Activated naive CD4-positive, alpha-beta T cell treated with anti-CD3 and anti-CD28 coated beads, Interleukin-2, amount 50 U/mL, for 72 hours (primary cell): ENCODE results near the gene FHIP1A. TPM values are rescaled to one million over a fixed set of nuclear protein-coding genes. Genes with fewer than 3 reads are reported as not detected.

Source experiments
- ATAC-seq, 2 donors: fragments of 150-1000 bp; cut with Tn5 transposase; 2 replicates each; pipeline ENCODE4 v1.10.0; 2021; ENCODE audit warnings: mild to moderate bottlenecking in 2 of 2, moderate library complexity in 2 of 2
- DNase-seq, 2 donors: peaks; one replicate each; pipeline ENCODE4 v3.0.0; 2021 to 2022; ENCODE audit warnings: low spot score in 2 of 2
- H3K27ac Mint-ChIP-seq, 2 donors: one replicate each; pipeline ENCODE4 v1.8.0; 2022; ENCODE audit warnings: mild to moderate bottlenecking in 2 of 2, mixed read lengths in 2 of 2
- H3K36me3 Mint-ChIP-seq, 2 donors: one replicate each; pipeline ENCODE4 v1.8.0; 2022; ENCODE audit warnings: mixed read lengths in 2 of 2
- H3K9me3 Mint-ChIP-seq, 2 donors: one replicate each; pipeline ENCODE4 v1.8.0; 2022; ENCODE audit warnings: mixed read lengths in 2 of 2
- total RNA-seq, 2 donors: library from RNA; stranded (reverse); gene quantifications; one replicate each; pipeline ENCODE4 v1.2.3, GENCODE V29; 2022

FHIP1A gene
- total RNA-seq, 2 donors from 2014 or later, result 0.66 to 2.7 TPM

DNA sequence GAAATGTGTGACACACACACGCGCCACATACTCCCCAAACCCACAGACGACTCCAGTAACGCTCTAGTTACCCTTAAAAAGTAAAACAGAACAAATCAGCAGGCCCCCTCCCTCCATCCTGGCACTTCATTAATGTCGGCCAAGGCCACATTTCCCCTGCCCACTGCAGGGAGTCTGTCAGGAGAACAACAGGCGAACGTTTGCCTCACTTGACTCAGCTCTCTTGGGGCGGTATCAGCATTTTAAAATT is 671 bp upstream of the FHIP1A start:
- DNase-seq, result no peak
- peak overlapping the region; percentile 36 to 86 for H3K27ac Mint-ChIP-seq
- no peaks in the 10 kb centered on the region for H3K36me3 Mint-ChIP-seq
- ATAC-seq, result peak; percentile 19 to 50
- no peaks in the 10 kb centered on the region for H3K9me3 Mint-ChIP-seq

DNA sequence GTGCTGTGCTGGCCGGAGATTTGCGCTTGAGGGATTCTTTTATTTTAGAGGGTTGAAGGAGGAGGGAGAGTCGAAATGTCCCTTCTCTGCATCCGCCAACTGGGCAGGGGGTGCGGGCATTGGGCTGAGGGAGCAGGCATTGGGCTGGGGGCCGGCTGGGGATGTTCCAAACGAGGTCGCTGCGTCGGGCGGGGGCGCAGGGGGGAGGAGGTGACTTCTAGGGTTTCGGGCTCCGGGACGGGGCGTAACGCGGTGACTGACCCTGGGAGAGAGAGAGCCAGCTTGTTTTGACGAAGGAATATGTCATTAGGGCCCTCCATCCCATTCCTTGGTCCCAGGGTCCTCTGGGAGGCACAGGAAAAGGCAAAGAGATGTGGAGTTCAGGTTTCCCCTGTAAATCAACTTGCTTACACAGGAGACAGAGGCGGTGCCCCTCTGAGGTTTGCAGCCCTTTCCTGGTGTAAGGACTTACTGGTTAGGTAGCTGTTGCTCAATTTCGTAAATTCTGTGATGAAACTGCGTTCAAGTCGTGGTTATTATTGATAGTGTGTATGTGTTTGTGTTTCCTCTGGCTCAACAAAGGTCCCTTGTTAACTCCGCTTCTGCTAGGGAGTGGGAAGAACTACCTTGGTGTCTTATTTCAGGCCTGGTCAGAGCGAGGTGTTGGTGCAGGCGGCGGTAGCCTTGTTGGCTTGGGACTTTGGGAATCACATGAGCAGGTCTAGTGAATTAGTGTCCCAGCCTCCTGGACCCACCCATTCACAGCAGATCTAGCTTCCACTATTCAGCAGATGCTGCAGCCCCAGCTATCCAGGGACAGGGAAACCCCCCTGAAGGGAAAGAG is 716 bp downstream of the FHIP1A start:
- Mint-ChIP-seq H3K36me3 (no peaks in the 10 kb centered on the region), H3K27ac (peak overlapping the region in 1 of 2 donors; percentile 50), H3K9me3 (no peaks in the 10 kb centered on the region)
- DNase-seq (no peak), ATAC-seq (no peak)

DNA sequence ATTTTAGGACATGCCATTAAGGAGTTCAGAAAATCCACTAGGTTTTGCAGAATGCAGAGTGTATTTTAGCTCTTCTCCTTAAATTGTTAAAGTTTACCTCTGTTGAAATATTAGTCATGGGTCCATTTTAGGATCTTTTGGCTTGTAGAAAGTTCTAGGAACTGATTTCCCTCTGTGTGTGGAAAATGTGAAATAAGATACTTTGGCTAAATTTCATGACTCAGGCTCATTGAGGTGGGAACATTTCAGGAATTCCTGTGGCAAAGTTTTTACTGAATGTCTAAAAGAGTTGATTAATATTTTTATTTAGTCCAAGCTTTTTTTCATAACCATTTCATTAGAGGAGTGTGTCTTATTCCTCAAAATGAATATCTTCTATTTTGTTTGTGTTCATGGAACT is 7.0 kb downstream of the FHIP1A start:
- Mint-ChIP-seq H3K9me3 (no peaks in the 10 kb centered on the region), H3K36me3 (no peaks in the 10 kb centered on the region), H3K27ac (no peak overlapping the region)
- ATAC-seq (no peak), DNase-seq (no peak)

DNA sequence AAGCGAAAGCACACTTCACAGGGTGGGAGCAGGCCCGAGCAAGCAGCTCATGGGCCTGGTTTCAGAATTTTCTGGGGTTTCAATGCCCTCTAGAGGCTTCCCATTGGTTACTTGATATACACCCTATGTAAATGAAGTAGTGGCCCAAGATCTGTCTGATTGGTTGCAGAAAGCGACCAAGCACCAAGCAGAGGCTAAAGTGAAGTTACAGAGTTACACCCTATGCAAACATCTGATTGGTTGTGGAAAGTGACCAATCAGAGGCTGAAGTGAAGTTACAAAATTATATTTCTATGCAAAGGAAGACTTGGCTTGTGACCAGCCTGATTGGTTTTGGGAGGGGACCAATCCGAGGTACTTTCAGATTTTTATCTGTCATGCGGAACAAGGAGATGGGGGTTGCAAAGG is 8.2 kb downstream of the FHIP1A start:
- no peak for DNase-seq
- Mint-ChIP-seq H3K9me3 (no peaks in the 10 kb centered on the region), H3K36me3 (no peaks in the 10 kb centered on the region), H3K27ac (no peak overlapping the region)
- ATAC-seq, result peak in 1 of 2 donors; percentile 48

DNA sequence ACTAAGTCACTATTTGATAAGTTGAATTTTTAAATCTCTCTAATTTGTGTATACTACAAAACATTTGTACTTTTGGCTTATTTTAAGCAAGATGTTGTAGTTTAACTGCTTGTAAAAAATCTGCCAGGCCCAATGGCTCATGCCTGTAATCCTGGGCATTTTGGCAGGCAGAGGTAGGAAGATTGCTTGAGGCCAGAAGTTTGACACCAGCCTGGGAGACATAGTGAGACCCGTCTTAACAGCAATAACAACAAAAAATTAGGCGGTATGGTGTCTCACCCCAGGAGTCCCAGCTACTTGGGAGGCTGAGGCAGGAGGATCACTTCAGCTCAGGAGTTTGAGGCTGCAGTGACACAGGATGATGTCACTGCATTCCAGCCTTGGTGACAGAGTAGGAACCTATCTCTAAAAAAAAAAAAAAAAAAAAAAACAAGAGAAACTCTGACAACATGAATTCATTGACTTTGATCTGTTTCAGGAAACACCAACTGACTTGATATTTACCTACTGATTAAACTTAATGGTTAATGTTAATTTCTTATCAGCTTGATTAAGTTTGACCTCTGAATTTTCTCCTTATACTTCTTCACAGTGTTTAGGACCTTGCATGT is 8.9 kb downstream of the FHIP1A start:
- DNase-seq, result no peak
- no peak for ATAC-seq
- H3K27ac Mint-ChIP-seq, result no peak overlapping the region

DNA sequence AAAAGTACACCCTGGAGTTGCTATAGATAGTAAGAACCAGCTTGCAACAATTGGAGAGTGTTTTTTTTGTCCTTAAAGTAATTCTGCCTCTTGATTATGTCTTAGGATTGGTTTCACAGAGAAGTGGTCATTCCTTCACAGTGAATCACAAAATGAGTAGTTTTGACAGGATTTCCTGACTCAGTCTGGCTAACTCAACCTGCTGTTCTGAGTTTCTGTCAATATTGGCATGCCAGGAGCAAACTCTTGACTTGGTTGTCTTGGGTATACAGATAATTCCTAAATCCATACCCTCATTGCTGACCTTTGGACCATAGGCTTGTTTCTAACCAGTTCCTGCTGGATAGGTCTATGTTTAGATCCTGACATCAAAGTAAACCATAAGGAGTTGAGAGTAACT is 9.4 kb downstream of the FHIP1A start:
- Mint-ChIP-seq H3K36me3 (no peaks in the 10 kb centered on the region), H3K27ac (no peak overlapping the region), H3K9me3 (no peaks in the 10 kb centered on the region)
- DNase-seq, result no peak
- peak in 1 of 2 donors; percentile 51 for ATAC-seq

More for the DNA sequence above, 8.9 kb downstream of the FHIP1A start:
- no peaks in the 10 kb centered on the region for H3K9me3 Mint-ChIP-seq
- H3K36me3 Mint-ChIP-seq, result no peaks in the 10 kb centered on the region

DNA sequence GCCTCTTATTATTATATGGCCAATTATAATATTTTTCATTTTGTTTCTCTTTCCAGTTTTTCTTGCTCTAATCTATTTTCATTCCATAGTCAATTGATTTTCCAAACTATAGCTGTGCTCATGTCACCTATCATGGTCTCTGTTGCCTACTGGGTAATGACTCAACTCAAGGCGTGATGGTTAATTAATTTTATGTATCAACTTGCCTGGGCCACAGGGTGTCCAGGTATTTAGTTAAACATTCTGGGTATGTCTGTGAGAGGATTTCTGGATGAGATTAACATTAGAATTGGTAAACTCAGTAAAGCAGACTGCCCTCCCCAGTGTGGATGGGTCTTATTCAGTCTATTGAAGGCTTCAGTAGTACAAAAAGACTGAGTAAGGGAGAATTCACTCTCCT is 9.9 kb downstream of the FHIP1A start:
- Mint-ChIP-seq H3K36me3 (no peaks in the 10 kb centered on the region), H3K27ac (no peak overlapping the region), H3K9me3 (no peaks in the 10 kb centered on the region)
- DNase-seq (no peak), ATAC-seq (no peak)

DNA sequence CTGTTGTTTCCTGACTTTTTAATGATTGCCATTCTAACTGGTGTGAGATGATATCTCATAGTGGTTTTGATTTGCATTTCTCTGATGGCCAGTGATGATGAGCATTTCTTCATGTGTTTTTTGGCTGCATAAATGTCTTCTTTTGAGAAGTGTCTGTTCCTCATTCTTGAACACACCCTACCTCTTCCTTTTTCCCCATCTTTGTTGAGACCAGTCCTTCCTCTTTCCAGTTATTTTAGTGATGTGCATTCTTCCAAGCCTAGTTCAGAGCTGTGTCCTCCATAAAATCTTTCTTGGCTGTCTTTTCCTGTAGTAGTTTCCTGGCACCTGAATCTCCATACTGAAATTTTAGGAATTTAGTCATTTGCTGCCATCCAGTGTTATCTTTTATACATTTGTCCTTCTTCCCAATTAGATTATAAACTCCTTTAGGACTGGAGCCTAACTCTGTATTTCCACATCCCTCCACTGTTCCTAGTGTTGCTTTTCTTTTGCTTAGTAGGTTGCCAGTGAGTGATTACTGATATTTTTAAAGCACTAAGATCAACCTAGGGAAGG is 11.4 kb downstream of the FHIP1A start:
- no peak overlapping the region for H3K27ac Mint-ChIP-seq
- no peak for DNase-seq
- no peaks in the 10 kb centered on the region for H3K36me3 Mint-ChIP-seq
- ATAC-seq, result no peak
- no peaks in the 10 kb centered on the region for H3K9me3 Mint-ChIP-seq

DNA sequence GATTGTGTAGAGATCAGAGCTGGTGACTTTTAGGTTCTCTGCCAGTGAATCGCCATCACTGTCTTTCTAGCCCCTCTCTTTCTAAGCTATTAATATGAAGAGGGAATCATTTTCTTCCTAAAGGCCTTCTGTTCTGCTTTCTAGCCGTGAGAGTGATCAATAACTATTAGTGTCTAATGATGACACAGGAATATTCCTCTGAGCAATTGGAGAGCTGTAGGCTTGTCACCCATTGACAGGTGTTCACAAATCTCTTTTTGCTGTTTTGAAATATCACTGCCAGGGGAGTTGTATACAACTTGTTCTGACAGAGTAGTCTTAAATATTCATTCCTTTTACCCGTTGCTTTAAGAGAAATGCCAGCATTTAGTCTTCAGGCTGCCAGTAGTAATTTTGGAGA is 13.9 kb downstream of the FHIP1A start:
- Mint-ChIP-seq H3K27ac (no peak overlapping the region), H3K9me3 (no peaks in the 10 kb centered on the region), H3K36me3 (no peaks in the 10 kb centered on the region)
- no peak for ATAC-seq
- DNase-seq, result no peak

DNA sequence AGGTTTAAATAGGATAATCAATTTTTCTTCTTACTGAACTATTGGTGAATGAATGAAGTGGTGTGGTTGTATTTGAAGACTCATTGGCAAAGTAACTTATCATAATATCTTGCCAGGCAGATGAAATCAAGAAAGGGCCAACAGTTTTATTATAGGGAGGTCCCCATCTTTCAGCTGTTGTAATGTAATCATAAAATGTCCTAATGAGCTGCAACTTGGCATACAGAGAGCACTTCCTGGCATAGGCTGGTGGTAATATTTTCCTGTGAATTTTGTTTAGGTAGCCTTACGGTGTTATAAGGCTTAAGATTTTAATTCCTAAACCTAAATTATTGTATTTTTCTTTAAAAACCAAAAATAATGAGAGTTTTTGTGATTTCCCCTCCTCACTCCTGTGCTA is 17.5 kb downstream of the FHIP1A start:
- no peaks in the 10 kb centered on the region for H3K36me3 Mint-ChIP-seq
- no peak for DNase-seq
- H3K9me3 Mint-ChIP-seq, result no peaks in the 10 kb centered on the region
- no peak for ATAC-seq
- H3K27ac Mint-ChIP-seq, result no peak overlapping the region

DNA sequence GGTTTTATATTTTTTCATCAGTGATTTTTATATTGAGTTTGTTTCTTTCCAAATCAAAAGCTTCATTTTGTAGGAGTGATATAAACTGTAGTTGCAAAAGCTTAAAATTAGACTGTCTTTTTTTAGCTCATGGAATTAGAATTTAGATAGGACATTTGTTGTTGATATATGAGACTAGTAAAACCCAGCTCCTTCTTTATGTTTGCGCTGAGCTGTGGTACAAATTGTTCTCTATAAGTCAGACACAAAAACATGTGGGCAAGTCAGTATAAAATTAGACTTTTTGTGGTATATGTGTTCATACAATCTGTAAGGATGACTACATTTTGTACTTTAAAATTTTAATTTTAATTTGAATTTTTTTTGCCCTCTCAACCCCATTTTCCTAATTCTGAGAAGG is 18.3 kb downstream of the FHIP1A start:
- no peaks in the 10 kb centered on the region for H3K36me3 Mint-ChIP-seq
- no peaks in the 10 kb centered on the region for H3K9me3 Mint-ChIP-seq
- ATAC-seq (no peak), DNase-seq (no peak)
- H3K27ac Mint-ChIP-seq, result no peak overlapping the region

DNA sequence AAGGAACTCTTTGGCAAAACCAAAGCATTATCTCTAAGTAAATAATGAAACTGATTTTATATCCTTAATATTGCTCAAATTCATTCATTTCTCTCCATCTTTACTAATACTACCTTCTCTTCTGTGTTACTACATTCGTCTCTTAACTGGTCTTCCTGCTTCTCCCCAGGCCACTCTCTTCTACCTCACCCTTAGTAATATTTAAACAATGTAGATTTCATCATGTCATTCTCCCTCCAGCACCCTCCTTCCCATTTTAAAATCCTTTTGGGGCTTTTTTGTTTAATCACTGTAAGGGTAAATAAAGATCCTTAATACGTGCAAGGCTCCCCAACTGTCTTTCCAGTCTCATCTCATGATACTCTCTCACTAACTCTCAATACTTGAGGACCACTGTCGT is 19.4 kb downstream of the FHIP1A start:
- no peaks in the 10 kb centered on the region for H3K36me3 Mint-ChIP-seq
- ATAC-seq (no peak), DNase-seq (no peak)
- H3K27ac Mint-ChIP-seq, result no peak overlapping the region
- no peaks in the 10 kb centered on the region for H3K9me3 Mint-ChIP-seq

DNA sequence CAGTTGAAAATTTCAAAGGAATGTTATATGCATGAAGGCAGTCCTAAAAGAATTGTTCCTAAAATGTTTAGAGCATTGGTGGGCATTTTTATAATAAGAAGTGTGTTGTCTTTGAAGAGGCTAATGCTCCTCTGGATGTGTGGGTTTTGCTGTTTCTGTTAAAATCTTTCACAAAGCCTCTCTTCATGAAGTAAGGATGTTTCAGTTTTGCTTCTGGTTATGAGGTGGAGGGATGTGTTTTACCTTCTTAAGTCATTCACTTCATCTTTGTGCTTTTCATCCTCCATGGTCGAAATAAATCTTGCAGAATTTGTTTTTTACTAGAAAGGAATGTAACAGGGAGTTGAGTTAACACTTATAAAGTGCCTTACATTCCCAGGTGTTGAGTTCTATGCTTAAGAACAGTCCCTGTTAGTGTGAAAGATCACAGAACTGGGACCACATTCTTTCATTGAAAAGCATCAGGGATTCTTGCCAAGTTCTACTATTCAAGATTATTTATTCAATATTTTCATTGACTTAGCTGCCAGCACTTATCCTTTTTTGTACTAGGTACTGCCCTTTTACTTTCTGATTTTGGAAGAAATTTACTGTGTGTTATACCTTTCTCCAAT is 21.1 kb downstream of the FHIP1A start:
- H3K36me3 Mint-ChIP-seq, result no peaks in the 10 kb centered on the region
- peak in 1 of 2 donors; percentile 84 for ATAC-seq
- DNase-seq, result no peak

DNA sequence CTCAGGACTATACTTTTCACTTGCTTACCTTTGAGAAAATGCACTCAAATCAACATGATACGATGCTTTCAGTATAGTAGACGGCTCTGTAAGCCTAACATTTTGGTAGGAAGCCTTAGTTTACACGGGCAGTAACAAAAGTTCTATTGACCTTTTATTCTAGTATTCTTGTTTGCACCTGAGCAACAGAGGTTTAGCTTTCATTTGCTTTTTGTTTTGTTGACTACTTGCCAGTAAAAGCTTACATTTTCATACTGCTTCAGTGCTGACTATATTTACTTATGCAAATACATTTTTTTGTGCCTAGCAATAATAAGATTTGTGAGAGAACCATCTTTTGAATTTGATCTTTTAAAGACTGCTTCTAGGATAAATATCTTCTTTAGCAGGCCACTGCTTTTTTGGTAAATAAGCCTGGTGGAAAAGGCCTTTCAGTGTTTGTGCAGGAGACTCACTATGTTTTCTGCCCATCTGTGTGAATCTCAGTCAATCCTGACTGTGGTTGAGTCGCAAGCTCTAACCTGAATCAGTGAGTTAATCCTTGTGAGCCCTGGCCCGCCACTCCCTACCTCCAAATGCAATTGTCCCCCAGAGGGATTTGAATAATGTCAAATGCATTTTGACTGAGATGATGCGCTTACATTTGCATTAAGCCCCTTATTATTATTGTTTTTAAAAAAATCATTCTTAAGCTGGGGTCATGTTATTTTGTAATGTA is 21.9 kb downstream of the FHIP1A start:
- Mint-ChIP-seq H3K36me3 (no peaks in the 10 kb centered on the region), H3K9me3 (no peaks in the 10 kb centered on the region), H3K27ac (no peak overlapping the region)
- ATAC-seq, result no peak
- DNase-seq, result no peak

More for the DNA sequence above, 21.1 kb downstream of the FHIP1A start:
- no peaks in the 10 kb centered on the region for H3K9me3 Mint-ChIP-seq
- no peak overlapping the region for H3K27ac Mint-ChIP-seq

DNA sequence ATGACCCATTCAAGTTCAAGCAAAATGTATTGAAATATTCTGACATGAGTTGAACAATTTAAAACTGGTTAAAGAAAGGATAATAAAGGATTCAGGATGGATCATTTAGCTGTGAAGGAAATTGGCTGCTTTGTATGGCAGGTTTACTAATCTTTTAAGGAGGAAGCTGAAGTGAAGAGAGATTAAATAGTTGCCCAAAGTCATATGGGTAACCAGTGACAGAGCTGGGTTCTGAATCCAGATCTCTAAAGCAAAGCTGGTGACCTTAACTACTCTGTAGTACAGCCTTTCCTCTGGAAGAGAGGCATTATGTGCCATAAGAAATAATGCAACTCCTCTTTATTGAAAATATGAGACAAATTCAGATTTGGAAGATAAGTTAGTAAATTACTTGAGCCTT is 22.8 kb downstream of the FHIP1A start:
- no peak for ATAC-seq
- Mint-ChIP-seq H3K27ac (no peak overlapping the region), H3K9me3 (no peaks in the 10 kb centered on the region), H3K36me3 (no peaks in the 10 kb centered on the region)
- no peak for DNase-seq

DNA sequence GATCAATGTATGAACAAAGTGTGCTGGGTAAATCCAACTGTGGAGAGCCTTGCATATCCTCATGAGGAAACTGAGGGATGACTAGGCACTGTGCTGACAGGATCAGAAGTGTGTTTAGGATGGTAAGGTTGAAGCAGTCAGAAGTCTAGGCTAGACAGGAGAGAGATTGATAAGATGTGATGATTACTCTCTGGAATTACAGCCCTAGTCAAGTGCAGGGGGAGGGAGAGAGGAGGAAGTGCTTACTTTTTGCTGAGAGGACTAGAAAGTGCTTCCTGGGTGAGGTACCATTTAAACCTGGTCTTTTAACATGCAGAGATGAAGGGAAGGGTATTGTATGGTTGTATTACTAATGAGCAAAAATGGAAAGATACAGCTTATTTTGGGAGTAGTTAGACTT is 23.7 kb downstream of the FHIP1A start:
- H3K9me3 Mint-ChIP-seq, result no peaks in the 10 kb centered on the region
- ATAC-seq (no peak), DNase-seq (no peak)
- no peaks in the 10 kb centered on the region for H3K36me3 Mint-ChIP-seq
- no peak overlapping the region for H3K27ac Mint-ChIP-seq

DNA sequence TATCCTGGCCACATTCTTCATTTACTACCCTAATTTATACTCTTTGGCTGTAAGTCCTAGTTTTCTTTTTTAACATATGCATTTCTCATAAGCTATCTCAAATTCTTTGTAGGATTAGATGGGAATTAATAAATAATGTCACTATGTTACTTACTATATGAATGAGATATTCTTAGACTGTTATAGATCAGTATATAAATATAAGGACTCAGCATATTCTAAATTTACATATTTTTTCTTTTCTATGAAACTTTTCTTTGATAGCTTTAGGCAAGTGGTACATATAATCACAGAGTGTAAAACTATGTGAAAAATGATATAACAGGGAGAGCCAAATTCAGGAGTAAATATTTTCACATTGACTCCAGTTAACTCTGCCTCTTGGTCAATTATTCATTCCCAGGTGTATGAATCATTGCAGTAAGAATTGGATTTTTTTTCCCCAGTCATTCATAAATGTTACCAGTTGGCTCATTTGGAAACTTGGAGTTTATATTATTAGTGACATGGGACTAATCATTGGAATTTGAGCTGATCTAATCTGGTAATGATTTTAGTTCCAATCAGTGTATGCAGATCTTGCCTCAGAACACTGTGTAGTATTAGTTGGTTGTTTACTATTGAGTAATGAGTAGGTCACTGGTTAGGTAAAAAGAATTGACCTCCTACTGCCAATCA is 25.3 kb downstream of the FHIP1A start:
- Mint-ChIP-seq H3K9me3 (no peaks in the 10 kb centered on the region), H3K36me3 (no peaks in the 10 kb centered on the region), H3K27ac (no peak overlapping the region)
- DNase-seq (no peak), ATAC-seq (no peak)
